Lower leg skin (tissue), 4 donors: Measurements from ENCODE around the gene ZSWIM3. TPM values are rescaled to one million over a fixed set of nuclear protein-coding genes. Genes with fewer than 3 reads are reported as not detected.

Experiments
- DNase-seq, 2 donors: peaks; one replicate each; pipeline ENCODE4 v3.0.0-alpha.2; 2019; ENCODE audit warnings: low spot score in 2 of 2
- H3K4me3 ChIP-seq: fragments of 200-600 bp; sonication (generic); 2 replicates; pipeline ENCODE4 v1.5.1; 2017; ENCODE audit warnings: mild to moderate bottlenecking, low read depth; ENCODE audit not compliant: poor library complexity, severe bottlenecking
- POLR2A ChIP-seq, 2 donors: fragments of 450-650 bp; IDR thresholded peaks; one replicate each; pipeline ENCODE4 v1.6.1; 2016 to 2017; ENCODE audit warnings: antibody characterized with exemption in 2 of 2, mild to moderate bottlenecking in 1 of 2, moderate library complexity in 1 of 2
- WGBS, 2 donors: methylation state at CpG; one replicate each; pipeline ENCODE4 v1.1.5; 2018; 5-methylcytosine and 5-hydroxymethylcytosine counted together
- intact Hi-C: fragments of 100-400 bp; cut with DNase I; formaldehyde crosslinking; loops from one replicate; pipeline ENCODE4 v1.15.0; 2023; ENCODE audit warnings: low total_unique reads
- total RNA-seq, 4 donors: library from RNA; depleted of rRNA; stranded (reverse); fragments of >200 nt; gene quantifications; one replicate each; pipeline ENCODE4 v1.1.0, GENCODE V29; 2016
- TF ChIP-seq, protein P1 (sequence below), 3 donors: fragments of 450-650 bp; IDR thresholded peaks; one replicate each; pipeline ENCODE4 v1.5.1; 2016; ENCODE audit warnings: antibody characterized with exemption in 3 of 3, mild to moderate bottlenecking in 3 of 3, moderate library complexity in 2 of 3

ZSWIM3 gene
- total RNA-seq, 4 donors from 2014 or later: 3.7 to 4.6 (median 4.0) TPM

GRCh38 chr20:45814314-45814713 lies 43.1 kb upstream of the ZSWIM3 start:
- intact Hi-C loops: no loop called here
- no peak overlapping the region for H3K4me3 ChIP-seq
- 82 to 92% methylated on average over 3 of the region's 3 CpGs for WGBS, 2 donors
- no peak for DNase-seq
- TF ChIP-seq, protein P1, sequence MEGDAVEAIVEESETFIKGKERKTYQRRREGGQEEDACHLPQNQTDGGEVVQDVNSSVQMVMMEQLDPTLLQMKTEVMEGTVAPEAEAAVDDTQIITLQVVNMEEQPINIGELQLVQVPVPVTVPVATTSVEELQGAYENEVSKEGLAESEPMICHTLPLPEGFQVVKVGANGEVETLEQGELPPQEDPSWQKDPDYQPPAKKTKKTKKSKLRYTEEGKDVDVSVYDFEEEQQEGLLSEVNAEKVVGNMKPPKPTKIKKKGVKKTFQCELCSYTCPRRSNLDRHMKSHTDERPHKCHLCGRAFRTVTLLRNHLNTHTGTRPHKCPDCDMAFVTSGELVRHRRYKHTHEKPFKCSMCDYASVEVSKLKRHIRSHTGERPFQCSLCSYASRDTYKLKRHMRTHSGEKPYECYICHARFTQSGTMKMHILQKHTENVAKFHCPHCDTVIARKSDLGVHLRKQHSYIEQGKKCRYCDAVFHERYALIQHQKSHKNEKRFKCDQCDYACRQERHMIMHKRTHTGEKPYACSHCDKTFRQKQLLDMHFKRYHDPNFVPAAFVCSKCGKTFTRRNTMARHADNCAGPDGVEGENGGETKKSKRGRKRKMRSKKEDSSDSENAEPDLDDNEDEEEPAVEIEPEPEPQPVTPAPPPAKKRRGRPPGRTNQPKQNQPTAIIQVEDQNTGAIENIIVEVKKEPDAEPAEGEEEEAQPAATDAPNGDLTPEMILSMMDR (IDR thresholded peaks at IDR 0.05): no peak
- TF ChIP-seq POLR2A (IDR thresholded peaks at IDR 0.05): no peak

- TF ChIP-seq, protein P1 (IDR thresholded peaks at IDR 0.05): no peak
- no peak for TF ChIP-seq POLR2A (IDR thresholded peaks at IDR 0.05)
- H3K4me3 ChIP-seq: no peak overlapping the region
- DNase-seq: no peak
- intact Hi-C loops: no loop called here
- WGBS, 2 donors: 88 to 89% methylated on average over 3 of the region's 3 CpGs
Observed at GRCh38 chr20:45816951-45817350, 40.5 kb upstream of the ZSWIM3 start.

GRCh38 chr20:45817376-45818194 lies 39.8 kb upstream of the ZSWIM3 start:
- TF ChIP-seq, protein P1 (IDR thresholded peaks at IDR 0.05): no peak
- TF ChIP-seq POLR2A (IDR thresholded peaks at IDR 0.05): no peak
- intact Hi-C loops: no loop called here
- WGBS, 2 donors: 60 to 61% methylated on average over 9 of the region's 9 CpGs
- H3K4me3 ChIP-seq: no peak overlapping the region
- no peak for DNase-seq

DNA sequence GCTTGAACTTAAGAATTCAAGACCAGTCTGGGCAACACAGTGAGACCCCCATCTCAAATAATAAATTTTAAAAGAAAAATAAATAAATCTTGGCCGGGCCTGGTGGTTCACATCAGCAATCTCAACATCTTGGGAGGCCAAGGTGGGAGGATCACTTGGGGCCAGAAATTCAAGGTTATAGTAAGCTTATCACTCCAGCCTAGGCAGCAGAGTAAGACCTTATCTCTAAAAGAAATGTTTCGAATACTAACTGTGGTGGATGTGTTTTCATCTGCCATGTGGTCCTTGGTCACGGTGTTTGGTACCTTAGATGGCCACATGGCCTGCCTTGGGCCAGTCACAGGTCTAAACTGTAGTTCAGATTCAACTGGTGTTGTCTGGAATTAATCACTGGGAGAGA lies 39.2 kb upstream of the ZSWIM3 start:
- intact Hi-C loops: no loop called here
- no peak for TF ChIP-seq POLR2A (IDR thresholded peaks at IDR 0.05)
- TF ChIP-seq, protein P1 (IDR thresholded peaks at IDR 0.05): no peak
- no peak for DNase-seq
- no peak overlapping the region for H3K4me3 ChIP-seq
- 87 to 95% methylated on average over 3 of the region's 3 CpGs for WGBS, 2 donors

GRCh38 chr20:45819466-45819865 lies 37.9 kb upstream of the ZSWIM3 start:
- intact Hi-C loops: no loop called here
- TF ChIP-seq POLR2A (IDR thresholded peaks at IDR 0.05): no peak
- TF ChIP-seq, protein P1 (IDR thresholded peaks at IDR 0.05): no peak
- DNase-seq: no peak
- WGBS, 2 donors: 88 to 90% methylated on average over 4 of the region's 4 CpGs
- no peak overlapping the region for H3K4me3 ChIP-seq
